Stimulated activated CD8-positive, alpha-beta memory T cell treated with anti-CD3 and anti-CD28 coated beads, Interleukin-12 subunit alpha, Interleukin-12 subunit beta, amount 100 ng/mL, for 24 hours (primary cell): Measurements from ENCODE around the gene CNOT8.
"Not testable (repeated sequence)": the region's sequence is repeated elsewhere in the genome, so short reads cannot be mapped to it uniquely, and the experiment has no call there.

ENCODE experiments used
- DNase-seq: peaks from one replicate; pipeline ENCODE4 v3.0.0-alpha.2; 2020; ENCODE audit errors: extremely low read depth

The CNOT8 gene

DNA sequence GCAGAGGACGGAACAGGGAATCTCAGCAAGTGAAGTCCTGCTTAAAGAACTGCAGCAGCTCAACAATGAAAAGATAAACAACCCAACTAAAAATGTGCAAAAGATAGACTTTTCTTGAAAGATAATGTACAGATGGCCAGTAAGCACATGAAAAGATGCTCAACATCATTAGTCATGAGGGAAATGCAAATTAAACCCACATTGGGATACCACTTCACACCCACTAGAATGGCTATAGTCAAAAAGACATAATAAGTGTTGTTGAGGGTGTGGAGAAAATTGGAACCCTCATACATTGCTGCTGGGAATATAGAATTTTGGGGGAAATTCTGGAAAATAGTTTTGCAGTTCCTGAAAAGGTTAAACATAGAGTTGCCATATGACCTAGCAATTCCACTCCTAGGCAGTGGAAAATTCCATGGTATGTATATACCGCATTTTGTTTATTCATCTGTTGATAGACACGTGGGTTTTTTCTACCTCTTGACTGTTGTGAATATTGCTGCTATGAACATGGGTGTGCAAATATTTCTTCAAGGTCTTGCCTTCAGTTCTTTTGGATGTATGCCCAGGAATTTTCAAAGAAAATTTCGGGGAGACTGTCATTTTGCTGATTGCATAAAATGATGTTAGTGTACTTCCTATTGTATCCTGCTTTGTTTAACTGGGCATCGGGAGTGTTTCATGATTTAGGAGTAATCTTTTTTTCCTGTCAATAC is 7.2 kb downstream of the CNOT8 start:
- no peak for DNase-seq

DNA sequence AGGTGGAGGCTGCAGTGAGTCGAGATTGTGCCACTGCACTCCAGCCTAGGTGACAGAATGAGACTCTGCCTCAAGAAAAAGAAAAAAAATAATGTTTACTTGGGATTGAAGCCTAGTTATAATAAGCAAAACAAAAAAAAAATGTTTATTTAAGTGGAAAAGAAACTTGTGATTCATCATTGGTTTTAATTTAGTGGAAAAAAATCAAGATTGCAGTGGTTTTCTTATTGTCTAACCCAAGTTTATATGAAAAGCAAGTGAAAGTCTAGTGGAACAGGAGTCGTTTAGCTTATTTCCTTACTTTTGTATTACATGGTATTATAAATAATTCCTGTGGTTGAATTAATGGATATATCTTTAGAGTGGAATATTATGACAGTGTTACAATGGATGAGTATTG is 8.4 kb downstream of the CNOT8 start:
- no peak for DNase-seq

DNA sequence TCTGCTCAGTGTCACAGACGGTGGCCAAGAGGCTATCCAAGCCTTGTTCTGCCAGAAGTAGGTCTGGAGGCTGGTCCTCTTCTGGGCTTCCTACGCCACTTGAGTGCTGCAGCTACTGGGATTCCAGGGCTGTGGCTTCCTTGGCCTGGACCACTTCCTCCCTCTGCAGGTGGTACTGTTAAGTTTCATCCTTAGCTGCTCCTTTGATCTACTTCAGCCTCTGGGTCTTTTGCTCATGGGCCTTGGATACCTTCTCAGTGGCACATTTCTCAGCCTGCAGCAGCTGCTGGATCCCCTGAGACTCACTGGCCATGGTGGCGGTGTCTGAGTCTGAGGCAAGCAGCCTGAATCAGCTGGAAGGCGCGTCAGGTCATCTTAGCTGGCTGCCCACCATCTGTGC is 10.3 kb downstream of the CNOT8 start:
- no peak for DNase-seq

GRCh38 chr5:154871734-154872133 is 13.3 kb downstream of the CNOT8 start:
- no peak for DNase-seq

GRCh38 chr5:154873791-154874331 is 15.4 kb downstream of the CNOT8 start:
- no peak for DNase-seq

GRCh38 chr5:154878642-154879335 is 20.4 kb downstream of the CNOT8 start:
- DNase-seq = no peak

GRCh38 chr5:154881986-154882385 is 23.6 kb downstream of the CNOT8 start:
- no peak for DNase-seq

DNA sequence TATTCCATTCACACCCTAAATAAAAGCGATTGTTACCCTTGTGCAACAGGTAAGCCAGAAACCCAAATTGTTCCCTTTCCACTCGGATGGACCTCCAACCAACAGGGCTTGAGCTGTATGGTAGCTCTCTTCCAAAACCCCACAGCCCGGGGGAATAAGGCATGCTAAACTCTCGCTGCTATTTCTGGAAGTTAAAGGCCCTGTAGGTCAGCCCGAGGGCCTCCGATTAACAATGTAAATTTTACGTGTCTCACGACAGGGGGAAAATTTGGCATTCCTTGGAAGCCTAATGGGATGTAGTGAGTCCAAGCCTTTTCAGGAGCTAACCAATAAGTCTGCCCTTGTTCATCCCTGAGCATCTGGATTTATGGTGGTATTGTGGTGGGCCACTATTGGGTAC is 26.0 kb downstream of the CNOT8 start:
- DNase-seq = no peak

DNA sequence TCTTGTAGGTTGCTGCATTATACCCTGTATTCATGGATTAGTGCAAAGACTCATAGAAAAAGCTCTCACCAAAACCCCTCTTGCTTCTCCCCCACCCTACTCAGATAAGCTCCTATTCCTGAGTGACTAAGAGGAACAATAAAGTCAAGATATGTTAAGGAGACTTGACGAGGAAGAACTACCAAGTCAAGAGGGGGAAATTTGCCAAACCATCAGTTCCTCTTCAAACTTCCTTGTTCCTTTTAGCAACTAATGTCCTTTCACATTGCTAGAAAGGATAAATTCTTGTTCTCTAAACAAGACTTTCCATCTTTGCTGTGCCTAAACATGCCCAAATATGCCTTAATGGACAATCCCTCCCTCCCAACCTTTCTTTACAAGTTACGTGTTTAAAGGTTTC is 27.0 kb downstream of the CNOT8 start:
- no peak for DNase-seq

- no peak for DNase-seq
These were observed 33.9 kb downstream of the CNOT8 start for GRCh38 chr5:154892369-154892771.

DNA sequence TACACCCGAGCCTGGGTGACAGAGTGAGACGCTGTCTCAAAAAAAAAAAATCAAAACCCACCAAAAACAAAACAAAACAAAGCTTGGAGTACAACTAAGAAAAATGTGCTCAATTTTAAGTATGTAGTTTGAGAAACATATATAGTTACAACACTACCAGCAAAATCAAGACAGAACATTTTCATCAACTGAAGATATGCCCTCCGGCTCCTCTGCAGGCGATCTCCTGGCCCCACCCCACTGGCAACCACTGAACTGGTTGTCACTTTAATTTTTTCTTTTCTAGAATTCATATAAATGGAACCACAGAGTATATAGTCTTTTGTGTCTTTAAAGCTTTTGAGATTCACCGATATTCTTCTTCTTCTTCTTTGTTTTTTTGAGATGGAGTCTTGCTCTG is 35.0 kb downstream of the CNOT8 start:
- no peak for DNase-seq

DNA sequence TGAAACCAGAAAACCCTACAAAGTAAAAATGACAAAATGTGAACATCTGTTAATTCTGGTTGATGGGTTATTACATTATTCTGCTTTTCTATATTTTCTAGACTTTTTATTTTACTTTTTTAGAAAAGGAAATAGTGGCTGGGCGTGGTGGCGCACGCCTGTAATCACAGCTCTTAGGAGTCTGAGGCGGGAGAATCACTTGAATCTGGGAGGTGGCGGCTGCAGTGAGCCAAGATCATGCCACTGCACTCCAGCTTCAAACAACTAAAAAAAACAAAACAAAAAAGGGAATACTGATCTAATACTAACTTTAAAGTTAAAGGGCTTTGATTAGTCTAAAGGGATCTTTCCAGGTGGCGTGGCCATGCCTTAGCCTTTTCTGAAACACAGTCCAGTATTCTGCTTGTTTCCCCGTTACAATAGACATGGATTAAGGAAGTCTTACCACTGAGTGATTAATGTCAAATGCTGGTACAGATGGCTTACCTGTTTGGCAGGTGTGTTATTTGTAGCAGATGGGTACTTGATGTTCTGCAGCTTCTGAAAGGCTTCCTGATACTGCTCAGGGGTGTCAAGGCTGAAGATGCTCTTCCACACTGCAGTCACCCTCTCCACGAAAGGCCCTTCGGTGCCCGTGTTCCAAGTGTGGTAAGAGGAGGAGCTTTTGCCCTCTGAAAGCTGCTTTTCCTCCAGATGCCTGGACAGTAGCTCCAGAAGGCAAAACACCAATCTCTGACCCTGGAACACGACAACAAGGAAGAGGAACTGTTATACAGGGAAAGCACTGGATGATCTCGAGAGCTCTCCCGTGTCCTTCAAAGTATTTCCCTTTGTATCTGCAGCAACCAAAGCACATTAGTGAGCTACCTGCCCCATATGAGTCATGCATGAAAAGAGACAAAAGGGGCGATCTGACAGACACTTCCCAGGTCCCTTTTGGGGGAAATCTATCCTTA is 37.5 kb downstream of the CNOT8 start:
- DNase-seq = no peak

DNA sequence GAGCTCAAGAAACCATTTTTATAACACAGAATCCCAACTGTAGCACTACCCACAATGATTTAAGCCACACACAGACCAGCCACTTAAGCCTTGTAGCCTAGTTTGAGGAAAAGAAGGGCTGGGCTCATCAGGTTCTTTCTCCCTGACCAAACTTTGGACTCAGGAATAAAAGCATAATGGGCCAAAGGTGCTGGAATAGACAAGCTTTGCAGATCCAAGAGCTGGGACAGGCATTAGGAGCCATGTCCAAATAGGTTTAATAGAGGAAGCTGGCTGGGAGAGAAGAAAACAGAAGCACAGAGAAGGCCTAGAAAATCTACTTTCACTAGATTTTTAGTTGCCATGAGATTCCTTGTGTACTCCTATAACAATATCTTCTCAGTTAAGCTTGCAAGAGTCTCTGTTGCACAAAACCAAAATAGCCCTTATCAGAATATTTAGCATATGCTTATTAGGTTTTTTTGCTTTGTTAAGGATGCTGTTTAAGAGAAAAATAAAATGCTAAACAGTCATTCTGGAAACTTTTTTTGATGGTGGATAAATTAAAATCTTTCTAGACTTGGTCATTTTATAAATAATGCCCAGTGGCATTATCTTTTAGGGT is 38.2 kb downstream of the CNOT8 start:
- DNase-seq = no peak

- no peak for DNase-seq
These were observed 39.8 kb downstream of the CNOT8 start for GRCh38 chr5:154898210-154898609.

GRCh38 chr5:154899151-154899816 is 40.9 kb downstream of the CNOT8 start:
- DNase-seq = no peak

- DNase-seq = no peak
These were observed 41.6 kb downstream of the CNOT8 start for GRCh38 chr5:154900066-154900465.

- DNase-seq = no peak
These were observed 42.8 kb downstream of the CNOT8 start for GRCh38 chr5:154901276-154901675.

GRCh38 chr5:154901913-154902312 is 43.5 kb downstream of the CNOT8 start:
- no peak for DNase-seq

DNA sequence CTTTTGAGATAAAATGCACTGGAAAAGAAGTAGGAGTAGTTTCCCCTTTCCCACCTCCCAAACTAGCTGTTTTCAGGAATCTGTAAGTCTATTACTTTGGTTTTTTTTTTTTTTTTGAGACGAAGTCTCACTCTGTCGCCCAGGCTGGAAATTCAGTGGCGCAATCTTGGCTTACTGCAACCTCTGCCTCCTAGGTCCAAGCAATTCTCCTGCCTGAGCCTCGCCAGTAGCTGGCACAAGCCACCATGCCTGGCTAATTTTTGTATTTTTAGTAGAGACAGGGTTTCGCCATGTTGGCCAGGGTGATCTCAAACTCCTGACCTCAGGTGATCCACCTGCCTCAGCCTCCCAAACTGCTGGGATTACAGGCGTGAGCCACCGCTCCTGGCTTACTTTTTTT is 47.2 kb downstream of the CNOT8 start:
- DNase-seq = not testable (repeated sequence)

- DNase-seq = no peak
These were observed 58.4 kb downstream of the CNOT8 start for GRCh38 chr5:154916874-154917273.

DNA sequence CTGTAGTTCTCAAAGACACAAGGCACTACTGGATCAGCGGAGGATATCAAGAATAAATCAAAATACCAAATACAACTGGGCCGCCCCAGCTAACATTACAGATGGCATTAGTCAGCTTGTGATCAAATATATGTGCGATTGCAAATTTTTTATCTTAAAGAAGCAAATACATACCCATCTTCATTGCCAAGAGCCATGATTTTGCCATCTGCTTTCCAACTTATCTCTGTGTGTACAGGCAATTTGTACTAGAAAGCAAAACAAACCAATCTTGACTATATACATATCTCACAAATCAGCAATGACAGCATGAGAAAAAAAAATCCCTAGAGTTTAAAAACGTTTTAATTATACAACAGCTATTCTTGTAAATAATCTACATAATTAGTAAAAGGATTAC is 59.3 kb downstream of the CNOT8 start:
- DNase-seq = no peak
